GM20431 (cell line): ENCODE results near the gene BCR.

Source experiments
- in situ Hi-C: fragments of 300-500 bp; cut with MseI, MboI; formaldehyde crosslinking; loops from one replicate; pipeline ENCODE4 v1.15.0; 2020; ENCODE audit warnings: low sequenced_read_pairs; ENCODE audit not compliant: unreplicated experiment

The BCR gene

GRCh38 chr22:23280356-23281052, 100.2 kb downstream of the BCR start:
- in situ Hi-C loops = no loop called here

GRCh38 chr22:23281053-23281405, 100.7 kb downstream of the BCR start:
- in situ Hi-C loops = no loop called here

- in situ Hi-C loops = no loop called here
Measured at GRCh38 chr22:23281406-23282088, 101.2 kb downstream of the BCR start.

DNA sequence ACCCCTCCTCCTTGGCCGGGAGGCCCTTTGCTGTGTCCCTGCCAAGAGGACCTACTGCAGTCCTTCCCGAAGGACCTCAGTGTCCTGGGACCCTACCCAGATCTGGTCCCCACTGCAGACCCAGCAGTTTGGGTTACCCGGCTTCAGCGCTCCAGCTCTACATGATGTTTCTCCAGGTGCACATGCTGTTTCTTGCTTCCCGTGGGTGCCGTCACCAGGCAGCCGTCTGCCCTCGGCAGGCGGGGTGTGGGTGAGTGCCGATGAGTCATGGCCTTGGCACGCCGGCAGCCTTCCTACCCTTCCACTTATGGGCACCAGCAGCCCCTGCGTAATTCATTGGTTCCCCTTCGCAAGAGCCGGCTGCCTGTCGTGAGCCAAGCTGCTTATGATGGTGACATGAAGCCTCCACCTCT, 101.8 kb downstream of the BCR start:
- in situ Hi-C loops = no loop called here

GRCh38 chr22:23282516-23282915, 102.2 kb downstream of the BCR start:
- in situ Hi-C loops = no loop called here

GRCh38 chr22:23282986-23283385, 102.7 kb downstream of the BCR start:
- in situ Hi-C loops = no loop called here

DNA sequence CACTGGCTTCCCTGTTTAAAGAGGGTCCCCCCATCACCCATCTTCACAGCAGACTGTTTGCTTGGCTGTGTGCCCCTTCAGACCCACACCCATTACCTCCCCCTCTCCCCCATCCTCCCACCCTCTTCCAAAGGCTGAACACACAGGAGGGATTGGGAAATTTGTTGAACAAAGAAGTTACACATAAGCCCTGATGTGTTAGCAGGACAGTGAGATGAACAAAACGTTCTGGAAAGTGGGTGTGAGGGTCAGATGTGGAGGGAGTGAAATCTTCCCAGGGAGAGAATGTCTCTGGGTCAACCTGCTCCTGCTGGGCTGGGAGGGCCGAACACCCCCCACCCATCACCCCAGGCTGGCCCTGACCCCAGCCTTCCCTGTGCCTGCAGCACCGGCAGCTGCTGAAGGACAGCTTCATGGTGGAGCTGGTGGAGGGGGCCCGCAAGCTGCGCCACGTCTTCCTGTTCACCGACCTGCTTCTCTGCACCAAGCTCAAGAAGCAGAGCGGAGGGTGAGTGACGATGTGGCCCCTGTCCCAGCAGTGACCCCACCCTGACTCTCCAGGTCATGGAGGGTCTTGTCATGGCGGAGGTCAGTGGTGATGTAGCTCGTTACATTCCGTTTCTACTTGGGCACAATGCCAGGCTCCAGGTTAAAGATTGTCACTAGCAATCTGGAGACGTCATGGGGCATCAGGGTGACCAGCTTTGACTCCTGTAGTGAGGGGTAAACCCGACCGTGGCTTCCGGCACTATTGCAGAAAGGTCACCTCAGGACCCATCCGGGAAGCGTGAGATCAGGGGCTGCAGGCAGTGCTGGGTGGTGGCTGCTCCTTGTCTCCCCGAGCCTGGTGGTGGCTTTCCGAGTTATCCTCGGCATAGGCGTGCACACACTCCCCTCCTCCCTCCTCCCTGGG, 103.5 kb downstream of the BCR start:
- in situ Hi-C loops = no loop called here

DNA sequence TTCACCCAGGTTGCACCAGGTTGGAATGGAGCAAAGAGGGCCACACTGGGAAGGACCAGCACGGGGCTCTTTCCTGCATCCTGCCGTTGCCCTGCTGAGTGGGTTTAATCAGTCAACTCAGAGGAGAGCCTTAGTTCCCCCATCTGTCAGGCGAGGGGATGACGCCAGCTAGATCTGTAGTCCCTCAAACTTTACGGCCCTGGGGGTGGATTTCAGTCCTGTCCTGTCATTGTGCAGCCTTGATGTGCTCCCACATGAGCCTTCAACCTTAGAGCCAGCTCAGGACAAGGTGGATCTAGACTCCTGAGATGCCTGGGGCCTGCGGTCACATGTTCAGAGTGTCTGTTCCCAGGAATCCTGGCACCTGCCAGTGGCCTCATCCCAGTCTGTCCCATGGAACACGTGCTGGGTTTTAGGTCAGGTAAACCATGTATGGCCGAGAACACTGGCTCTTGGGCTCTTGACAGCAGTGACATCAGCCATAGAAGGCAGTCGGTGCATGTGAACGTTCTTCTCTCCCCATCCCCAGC, 104.3 kb downstream of the BCR start:
- in situ Hi-C loops = no loop called here

DNA sequence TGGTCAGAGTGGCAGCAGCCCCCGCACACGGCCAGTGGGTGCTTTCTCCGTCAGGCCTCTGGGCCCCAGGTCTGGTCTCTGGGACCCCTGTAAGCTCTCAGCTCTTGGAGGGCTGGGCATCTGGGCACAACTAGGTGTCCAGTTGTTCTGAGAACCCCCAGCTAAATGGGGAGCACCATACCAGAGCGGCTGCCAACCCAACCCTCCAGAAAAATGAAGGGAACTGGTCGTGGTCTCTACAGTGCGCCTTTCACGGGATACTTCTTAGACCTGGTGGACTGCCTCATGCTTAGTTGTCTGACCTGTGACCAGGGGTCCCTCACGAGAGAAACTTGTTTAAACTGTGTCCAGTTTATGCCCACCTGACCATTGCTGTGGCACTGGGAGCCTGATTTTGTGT, 104.9 kb downstream of the BCR start:
- in situ Hi-C loops = no loop called here

DNA sequence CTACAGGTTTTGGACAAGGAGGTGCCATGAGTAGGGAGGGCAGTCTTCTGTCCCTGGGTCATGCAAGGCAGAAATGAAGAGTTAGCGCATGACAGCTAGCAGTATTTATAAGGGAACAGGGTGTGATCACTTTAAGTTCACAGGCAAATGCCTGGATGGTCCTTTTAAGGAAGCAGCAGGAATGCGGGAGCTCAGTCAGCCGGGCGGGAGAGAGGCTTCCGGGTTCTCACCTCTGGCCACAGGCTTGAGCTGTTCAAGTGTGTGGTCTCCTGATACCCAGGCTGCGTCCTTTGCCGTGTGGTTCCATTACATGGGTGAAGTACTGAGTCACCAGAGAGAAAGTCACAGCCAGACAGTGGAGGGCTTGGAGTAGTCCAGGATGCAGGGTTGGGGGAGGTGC, 105.4 kb downstream of the BCR start:
- in situ Hi-C loops = no loop called here

DNA sequence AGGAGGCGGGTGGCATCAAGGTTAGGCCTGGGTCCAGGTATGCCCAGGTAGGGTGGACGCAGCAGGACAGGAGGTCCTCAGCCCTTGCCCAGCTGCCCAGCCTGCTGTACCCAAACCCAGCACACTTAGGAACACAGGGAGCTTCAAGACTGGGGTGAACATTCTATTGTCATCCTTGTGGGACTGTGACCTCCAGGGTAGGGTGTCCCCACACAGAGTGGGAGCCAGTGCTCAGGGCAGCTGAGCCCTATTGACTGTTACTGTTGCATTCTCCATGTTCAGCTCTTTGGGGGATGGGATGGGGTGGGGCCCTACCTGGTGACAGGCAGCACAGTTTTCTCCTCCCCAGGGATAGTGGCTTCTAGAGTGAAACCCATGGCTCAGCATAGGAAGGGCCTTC, 106.0 kb downstream of the BCR start:
- in situ Hi-C loops = no loop called here

DNA sequence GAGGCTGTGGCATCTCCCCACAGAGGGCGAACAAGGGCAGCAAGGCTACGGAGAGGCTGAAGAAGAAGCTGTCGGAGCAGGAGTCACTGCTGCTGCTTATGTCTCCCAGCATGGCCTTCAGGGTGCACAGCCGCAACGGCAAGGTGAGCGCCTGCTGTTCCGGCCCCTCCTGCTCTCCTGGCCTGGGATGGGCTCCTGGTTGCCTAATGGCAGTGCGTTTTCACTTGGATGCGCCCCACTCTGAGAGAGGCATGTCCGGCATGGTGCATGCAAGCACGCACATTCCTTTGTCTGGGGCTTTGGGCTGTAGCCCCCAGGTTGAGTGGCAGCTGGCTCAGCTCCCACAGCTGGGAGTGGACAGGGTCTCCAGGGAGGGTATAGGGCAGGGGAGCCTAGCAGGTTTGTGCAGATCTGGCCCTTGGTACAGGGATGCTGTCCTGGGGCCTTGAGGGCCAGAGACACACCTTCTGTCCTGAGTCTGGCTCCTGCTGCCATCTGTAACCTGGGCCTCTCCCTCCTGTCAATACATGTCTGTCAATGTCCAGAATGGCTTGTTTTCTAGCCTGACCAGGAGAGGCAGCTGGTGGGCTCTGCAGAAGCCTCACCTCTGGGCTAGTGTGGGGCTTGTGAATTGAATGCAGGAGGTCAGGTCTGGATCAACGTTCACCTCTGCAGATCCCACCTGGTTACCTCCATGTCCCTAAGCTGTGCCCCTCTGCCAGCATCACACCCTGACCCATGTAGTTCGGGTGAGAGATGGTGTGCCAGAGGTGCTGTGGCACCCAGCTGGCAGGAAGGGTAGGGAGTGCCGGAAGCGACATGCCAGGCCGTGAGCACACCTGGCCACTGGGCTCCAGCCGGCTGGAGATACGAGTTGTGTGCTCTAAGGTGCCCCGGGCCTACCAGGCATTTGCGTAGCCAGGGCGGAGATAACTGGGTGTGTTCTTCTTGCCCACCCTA, 107.1 kb downstream of the BCR start:
- in situ Hi-C loops = no loop called here

DNA sequence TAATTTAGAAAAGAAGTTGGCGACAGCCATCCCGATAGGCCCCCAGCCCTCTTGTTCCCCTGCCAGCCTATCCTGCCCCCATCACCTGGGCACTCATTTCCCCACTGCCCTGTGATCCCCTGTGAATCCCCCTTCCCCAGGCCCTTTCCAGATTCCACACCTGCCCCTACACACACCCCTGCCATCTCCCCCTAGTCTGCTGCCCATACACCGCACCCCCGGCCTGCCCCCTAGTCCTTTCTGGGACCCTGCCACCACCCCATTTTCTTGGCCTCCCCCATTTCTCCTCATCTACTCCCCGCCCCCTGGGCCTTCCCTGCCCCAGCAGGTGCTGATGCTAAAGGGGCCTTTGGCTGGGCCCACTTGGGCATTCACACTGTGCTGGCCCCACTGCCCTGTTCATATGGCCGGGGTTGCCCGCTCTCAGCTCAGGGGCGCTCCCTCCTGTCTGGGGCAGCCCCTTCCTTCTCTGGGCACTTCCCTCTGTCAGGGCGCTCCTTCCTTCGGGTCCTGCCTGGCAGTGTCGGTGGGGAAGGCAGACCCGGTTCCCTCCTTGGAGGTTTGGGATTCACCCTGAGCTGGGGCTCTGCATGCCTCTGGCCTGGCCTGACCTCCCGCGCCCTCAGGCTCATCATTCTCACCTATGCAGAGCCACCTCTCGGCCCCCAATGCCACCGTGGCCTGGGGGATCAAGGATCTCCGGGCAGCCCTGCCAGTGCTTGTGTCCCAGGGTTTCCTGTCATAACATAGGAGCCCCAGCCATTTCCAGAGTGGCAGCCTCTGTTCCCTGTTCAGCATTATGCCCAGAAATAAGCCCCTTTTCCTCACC, 108.2 kb downstream of the BCR start:
- in situ Hi-C loops = no loop called here

GRCh38 chr22:23289130-23289503, 108.8 kb downstream of the BCR start:
- in situ Hi-C loops = no loop called here

- in situ Hi-C loops = no loop called here
Measured at GRCh38 chr22:23289851-23290724, 109.8 kb downstream of the BCR start.

DNA sequence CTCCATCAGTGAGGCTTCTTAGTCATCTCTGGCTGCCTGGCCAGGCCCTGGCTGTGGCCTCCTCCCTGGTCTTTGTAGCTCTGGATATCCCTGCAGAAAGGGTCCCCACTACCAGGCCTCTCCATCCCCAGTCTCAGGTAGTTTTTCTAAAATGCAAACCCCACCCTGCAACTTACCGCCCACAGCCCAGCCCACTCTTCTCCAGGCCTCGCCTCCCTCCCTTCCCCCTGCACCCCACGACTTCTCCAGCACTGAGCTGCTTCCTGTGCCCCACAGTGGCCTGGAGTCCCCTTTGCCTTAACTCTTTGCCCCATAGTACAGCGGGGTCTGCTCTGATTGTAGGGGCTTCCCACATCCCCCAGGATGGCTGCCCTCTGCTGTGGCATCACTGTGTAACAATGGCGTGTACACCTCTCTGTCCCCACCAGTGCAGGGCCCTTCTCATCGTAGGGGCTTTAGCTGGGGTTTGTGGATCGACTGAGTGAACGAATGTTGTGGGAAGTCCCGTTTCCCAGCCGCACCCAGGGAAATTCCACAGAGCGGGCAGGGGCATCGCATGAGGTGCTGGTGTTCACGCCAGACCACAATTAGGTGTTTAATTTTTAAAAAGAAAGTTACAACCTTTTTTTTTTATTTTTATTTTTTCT, 111.6 kb downstream of the BCR start:
- in situ Hi-C loops = no loop called here
